Transverse colon (tissue), 4 donors: Measurements from ENCODE around the gene MAPRE2. TPM values are rescaled to one million over a fixed set of nuclear protein-coding genes. Genes with fewer than 3 reads are reported as not detected.

Experiments used
- DNase-seq: peaks from one replicate; pipeline ENCODE4 v3.0.0-alpha.2; 2019
- H3K27ac ChIP-seq, 4 donors: fragments of 200-600 bp; sonication (generic); 2 replicates each; pipeline ENCODE4 v1.5.1; 2016 to 2018; ENCODE audit warnings: inconsistent platforms in 4 of 4
- H3K27me3 ChIP-seq: fragments of 200-600 bp; sonication (generic); 2 replicates; pipeline ENCODE4 v1.5.1; 2017; ENCODE audit warnings: inconsistent platforms
- H3K36me3 ChIP-seq, 4 donors: fragments of 200-600 bp; sonication (generic); 2 replicates each; pipeline ENCODE4 v1.5.1; 2017 to 2019; ENCODE audit warnings: inconsistent platforms in 4 of 4
- H3K4me1 ChIP-seq, 4 donors: fragments of 200-600 bp; sonication (generic); 2 replicates each; pipeline ENCODE4 v1.5.1; 2017 to 2020; ENCODE audit warnings: inconsistent platforms in 4 of 4
- H3K4me3 ChIP-seq, 4 donors: fragments of 200-600 bp; sonication (generic); 1 replicate in 1 of 4; 2 replicates in 3 of 4; pipeline versions ENCODE4 v1.5.1 to v1.6.1; 2017 to 2019; ENCODE audit warnings: inconsistent platforms in 4 of 4
- H3K9me3 ChIP-seq, 2 donors: fragments of 200-600 bp; sonication (generic); 2 replicates each; pipeline ENCODE4 v1.5.1; 2017 to 2019; ENCODE audit warnings: inconsistent platforms in 2 of 2
- CTCF ChIP-seq, 5 experiments: fragments of 200-600 bp in 3 of 5; fragments of 450-650 bp in 2 of 5; sonication (generic) in 3 of 5; IDR thresholded peaks; 1 replicate in 2 of 5; 2 replicates in 3 of 5; pipeline ENCODE4 v1.5.1; 2016 to 2017; ENCODE audit warnings: antibody characterized with exemption in 5 of 5, inconsistent platforms in 3 of 5, mild to moderate bottlenecking in 2 of 5, moderate library complexity in 1 of 5
- EP300 ChIP-seq: sonication (generic); formaldehyde crosslinking; IDR thresholded peaks from one replicate; pipeline ENCODE4 v1.6.1; 2017; ENCODE audit warnings: antibody characterized with exemption, low read depth
- POLR2A ChIP-seq: fragments of 450-650 bp; IDR thresholded peaks from one replicate; pipeline ENCODE4 v1.6.1; 2016; ENCODE audit warnings: antibody characterized with exemption, mild to moderate bottlenecking, moderate library complexity
- POLR2AphosphoS5 ChIP-seq, 3 donors: sonication (generic); formaldehyde crosslinking; IDR thresholded peaks; one replicate each; pipeline ENCODE4 v1.6.1; 2016; ENCODE audit warnings: antibody characterized with exemption in 3 of 3
- WGBS, 2 donors: methylation state at CpG; one replicate each; pipeline ENCODE4 v1.1.5; 2018; ENCODE audit warnings: low coverage in 1 of 2; 5-methylcytosine and 5-hydroxymethylcytosine counted together
- in situ Hi-C, 4 donors: fragments of 200-750 bp; cut with MboI; loops; one replicate each; pipeline versions ENCODE4 v1.15.0 to v1.15.1; 2017; ENCODE audit warnings: low sequenced_read_pairs in 3 of 4, low pct_ligation_motif_present in 1 of 4, low pct_unique_long_range_greater_than_20kb in 1 of 4
- intact Hi-C: fragments of 100-400 bp; cut with DNase I; formaldehyde crosslinking; loops from one replicate; pipeline ENCODE4 v1.15.1; 2023; ENCODE audit warnings: low total_unique reads
- total RNA-seq, 4 donors: library from RNA; depleted of rRNA; stranded (reverse); fragments of >200 nt; gene quantifications; one replicate each; pipeline ENCODE4 v1.1.0, GENCODE V29; 2016

The MAPRE2 gene
- total RNA-seq, 4 donors from 2014 or later: 23.1 to 102 (median 48.5) TPM

DNA sequence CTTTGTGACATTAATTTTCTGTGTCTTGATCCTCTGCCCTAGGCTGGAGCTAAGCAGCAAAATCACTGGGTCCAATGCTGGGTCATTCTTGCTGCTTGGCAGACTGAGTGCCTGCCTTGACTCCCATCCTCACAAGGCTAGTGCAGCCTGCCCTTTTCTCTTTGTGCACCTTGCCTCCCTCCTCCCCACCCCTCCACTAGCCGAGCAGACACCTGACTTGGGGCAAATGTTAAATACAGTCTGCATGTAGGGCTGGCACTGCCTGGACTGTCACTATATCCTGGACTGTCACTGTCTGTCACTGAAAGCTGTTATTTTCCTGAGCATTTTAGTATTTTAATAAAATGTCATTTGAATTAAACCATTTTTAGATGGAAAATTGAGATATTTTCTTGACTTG, 33.4 kb downstream of the MAPRE2 start:
- Histone ChIP-seq H3K4me3 (no peak overlapping the region), H3K27ac (no peak overlapping the region), H3K36me3 (peaks cover 0 to 14% (median 0%) of the 10 kb centered on the region in 4 donors), H3K9me3 (no peaks in the 10 kb centered on the region), H3K27me3 (no peaks in the 10 kb centered on the region), H3K4me1 (peaks cover 0 to 20% (median 0%) of the 10 kb centered on the region in 4 donors)
- TF ChIP-seq EP300: no peak
- TF ChIP-seq POLR2A: no peak
- TF ChIP-seq CTCF (IDR thresholded peaks at IDR 0.05): no peak
- no peak for TF ChIP-seq POLR2AphosphoS5 (IDR thresholded peaks at IDR 0.05)
- 75 to 88% methylated on average over 1 of the region's 1 CpG for WGBS, 2 donors
- DNase-seq: no peak
- in situ Hi-C loops: no loop called here
- intact Hi-C loops: no loop called here

DNA sequence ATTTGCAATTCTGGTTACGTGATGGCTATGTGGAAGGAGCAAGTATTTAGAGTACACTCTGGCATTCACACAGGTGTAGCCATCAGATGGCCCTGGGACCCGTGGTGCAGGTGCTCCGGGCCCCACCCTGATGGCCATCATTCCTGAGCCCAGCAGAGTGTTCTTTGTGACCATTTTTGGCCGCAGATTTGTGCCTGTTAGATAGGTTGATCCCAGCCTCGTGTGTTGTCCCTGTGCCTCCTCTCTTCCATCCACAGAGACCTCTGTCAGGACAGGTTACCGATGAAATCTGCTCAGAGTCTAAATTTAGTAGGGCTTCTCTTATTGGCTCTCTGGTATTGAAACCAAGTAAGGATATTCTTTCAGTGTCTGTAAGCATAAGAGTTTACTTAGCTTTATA, 33.9 kb downstream of the MAPRE2 start:
- TF ChIP-seq POLR2AphosphoS5 (IDR thresholded peaks at IDR 0.05): no peak
- TF ChIP-seq POLR2A: no peak
- no peak for TF ChIP-seq CTCF (IDR thresholded peaks at IDR 0.05)
- no peak for TF ChIP-seq EP300
- H3K9me3 ChIP-seq: no peaks in the 10 kb centered on the region
- H3K27me3 ChIP-seq: no peaks in the 10 kb centered on the region
- H3K27ac ChIP-seq: no peak overlapping the region
- intact Hi-C loops: no loop called here
- no peak for DNase-seq
- H3K36me3 ChIP-seq: peaks cover 0 to 12% (median 0%) of the 10 kb centered on the region in 4 donors
- in situ Hi-C loops: no loop called here
- H3K4me3 ChIP-seq: no peak overlapping the region
- 80 to 81% methylated on average over 2 to 6 of the region's 6 CpGs for WGBS, 2 donors
- peaks cover 0 to 20% (median 0%) of the 10 kb centered on the region in 4 donors for H3K4me1 ChIP-seq

DNA sequence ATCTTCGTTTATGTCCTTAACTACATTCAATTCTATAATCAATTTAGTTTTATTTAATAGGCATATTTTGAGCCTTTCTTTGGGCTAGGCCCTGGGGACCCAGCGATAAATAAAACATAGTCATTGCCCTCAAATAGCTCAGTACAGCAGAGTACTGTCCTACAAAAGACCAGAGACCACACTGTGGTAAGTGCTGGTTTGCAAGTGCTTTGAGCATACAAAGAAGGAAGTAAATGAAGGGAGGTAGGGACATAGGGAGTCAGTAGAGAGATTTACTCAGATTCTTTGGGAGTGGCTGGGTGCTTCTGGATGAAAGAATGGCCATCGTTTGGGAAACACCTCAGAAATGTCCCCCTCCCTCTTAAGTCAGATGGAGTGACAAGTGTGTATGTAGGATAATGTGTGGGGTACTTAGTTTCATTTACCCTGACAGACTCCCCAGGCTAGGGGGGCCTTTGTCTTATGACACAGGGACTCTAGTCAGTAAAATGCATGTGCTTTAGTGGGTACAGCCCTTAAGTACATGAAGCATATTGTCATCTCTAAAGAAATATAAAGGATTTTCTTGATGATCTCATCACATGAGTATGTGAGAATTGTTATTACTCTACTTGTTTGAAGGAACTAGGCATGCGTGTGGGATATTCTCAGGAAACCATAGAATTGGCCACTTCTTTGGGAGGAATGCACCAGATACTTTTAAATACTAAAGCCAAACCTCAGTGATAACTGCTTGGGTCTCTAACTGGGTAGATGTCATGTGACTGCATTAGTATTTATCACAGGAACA, 35.1 kb downstream of the MAPRE2 start:
- no peak overlapping the region for H3K27ac ChIP-seq
- H3K9me3 ChIP-seq: no peaks in the 10 kb centered on the region
- H3K27me3 ChIP-seq: no peaks in the 10 kb centered on the region
- peaks cover 0 to 2% (median 0%) of the 10 kb centered on the region in 4 donors for H3K36me3 ChIP-seq
- TF ChIP-seq POLR2AphosphoS5 (IDR thresholded peaks at IDR 0.05): no peak
- no peak for TF ChIP-seq CTCF (IDR thresholded peaks at IDR 0.05)
- TF ChIP-seq EP300: no peak
- TF ChIP-seq POLR2A: no peak
- no peak for DNase-seq
- in situ Hi-C loops (no loop called here), intact Hi-C loops (no loop called here)
- 70 to 90% methylated on average over 3 to 4 of the region's 4 CpGs for WGBS, 2 donors
- H3K4me1 ChIP-seq: peaks cover 0 to 19% (median 0%) of the 10 kb centered on the region in 4 donors
- no peak overlapping the region for H3K4me3 ChIP-seq

DNA sequence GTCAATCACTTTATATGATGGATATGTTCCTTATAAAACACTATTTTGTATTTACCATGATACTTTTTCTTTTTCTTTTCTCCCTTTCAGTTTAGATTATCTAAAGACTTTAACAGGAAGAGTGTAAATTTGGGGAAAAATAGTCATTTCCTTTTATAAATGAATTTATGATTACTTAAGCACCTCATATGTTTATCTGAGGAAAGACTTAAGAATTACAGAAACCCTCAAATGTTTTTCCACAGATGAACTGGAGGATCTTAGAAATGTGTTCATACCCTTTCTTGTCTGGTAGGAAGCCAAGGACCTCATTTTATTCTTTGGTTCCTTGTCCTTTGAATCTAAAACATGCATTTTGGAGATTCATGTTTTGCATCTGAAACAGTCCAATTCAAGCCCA, 36.7 kb downstream of the MAPRE2 start:
- DNase-seq: no peak
- TF ChIP-seq POLR2A (no peak), CTCF (IDR thresholded peaks at IDR 0.05) (no peak), POLR2AphosphoS5 (IDR thresholded peaks at IDR 0.05) (no peak), EP300 (no peak)
- Histone ChIP-seq H3K27ac (no peak overlapping the region), H3K9me3 (no peaks in the 10 kb centered on the region), H3K36me3 (no peaks in the 10 kb centered on the region), H3K27me3 (no peaks in the 10 kb centered on the region), H3K4me1 (peaks cover 0 to 9% (median 0%) of the 10 kb centered on the region in 4 donors), H3K4me3 (no peak overlapping the region)
- in situ Hi-C loops (no loop called here), intact Hi-C loops (no loop called here)
